ENCODE measurements around the gene IGFL4. TPM values are rescaled to one million over a fixed set of nuclear protein-coding genes. Genes with fewer than 3 reads are reported as not detected.
A peak's percentile ranks its signal among the peaks of the same experiment; 100 is the strongest.

IGFL4 gene
- total RNA-seq, 1 donor from 2014 or later = 0.84 TPM

GRCh38 chr19:45998834-45999233, 42.0 kb downstream of the IGFL4 start:
- H3K4me3 Mint-ChIP-seq (ENCODE audit: low read depth) = no peak overlapping the region
- no peak overlapping the region for H3K27ac Mint-ChIP-seq
- peaks cover 26% of the 10 kb centered on the region for H3K27me3 Mint-ChIP-seq
- peaks cover 16% of the 10 kb centered on the region for H3K4me1 Mint-ChIP-seq (ENCODE audit: low read depth)
- DNase-seq (ENCODE audit: low spot score, unreplicated experiment) = no peak
- TF ChIP-seq CTCF (IDR thresholded peaks at IDR 0.05; ENCODE audit: unreplicated experiment) = no peak
- H3K9me3 Mint-ChIP-seq (ENCODE audit: low read depth) = no peaks in the 10 kb centered on the region
- H3K36me3 Mint-ChIP-seq (ENCODE audit: insufficient read depth) = peaks cover 4% of the 10 kb centered on the region

- H3K27ac Mint-ChIP-seq = no peak overlapping the region
- peaks cover 26% of the 10 kb centered on the region for H3K27me3 Mint-ChIP-seq
- no peaks in the 10 kb centered on the region for H3K9me3 Mint-ChIP-seq (ENCODE audit: low read depth)
- TF ChIP-seq CTCF (IDR thresholded peaks at IDR 0.05; ENCODE audit: unreplicated experiment) = no peak
- H3K4me3 Mint-ChIP-seq (ENCODE audit: low read depth) = no peak overlapping the region
- peaks cover 16% of the 10 kb centered on the region for H3K4me1 Mint-ChIP-seq (ENCODE audit: low read depth)
- H3K36me3 Mint-ChIP-seq (ENCODE audit: insufficient read depth) = peaks cover 2% of the 10 kb centered on the region
- no peak for DNase-seq (ENCODE audit: low spot score, unreplicated experiment)
Measured at GRCh38 chr19:45996933-45997332, 43.9 kb downstream of the IGFL4 start.

GRCh38 chr19:45995715-45996385, 45.0 kb downstream of the IGFL4 start:
- Mint-ChIP-seq H3K27me3 (peaks cover 23% of the 10 kb centered on the region), H3K4me1 (ENCODE audit: low read depth) (peaks cover 16% of the 10 kb centered on the region), H3K36me3 (ENCODE audit: insufficient read depth) (peaks cover 1% of the 10 kb centered on the region), H3K9me3 (ENCODE audit: low read depth) (no peaks in the 10 kb centered on the region), H3K4me3 (ENCODE audit: low read depth) (no peak overlapping the region), H3K27ac (no peak overlapping the region)
- no peak for TF ChIP-seq CTCF (IDR thresholded peaks at IDR 0.05; ENCODE audit: unreplicated experiment)
- no peak for DNase-seq (ENCODE audit: low spot score, unreplicated experiment)

- H3K9me3 Mint-ChIP-seq (ENCODE audit: low read depth) = no peaks in the 10 kb centered on the region
- DNase-seq (ENCODE audit: low spot score, unreplicated experiment) = peak; percentile 94
- no peak for TF ChIP-seq CTCF (IDR thresholded peaks at IDR 0.05; ENCODE audit: unreplicated experiment)
- peak within 1 kb of the TSS; percentile 17 for H3K4me3 Mint-ChIP-seq (ENCODE audit: low read depth)
- H3K27ac Mint-ChIP-seq = no peak within 1 kb of the TSS
- peaks cover 1% of the 10 kb centered on the region for H3K36me3 Mint-ChIP-seq (ENCODE audit: insufficient read depth)
- peaks cover 22% of the 10 kb centered on the region for H3K27me3 Mint-ChIP-seq
- H3K4me1 Mint-ChIP-seq (ENCODE audit: low read depth) = peaks cover 12% of the 10 kb centered on the region
Measured at GRCh38 chr19:45994998-45995714, 45.6 kb downstream of the IGFL4 start, which contains the start of gene CCDC61. Gene CCDC61, plus strand, starts transcription at chr19:45995467. Its CDS starts 7,552 bp downstream, at chr19:46003019.

GRCh38 chr19:45994456-45994997, 46.3 kb downstream of the IGFL4 start:
- H3K27me3 Mint-ChIP-seq = peaks cover 20% of the 10 kb centered on the region
- H3K4me1 Mint-ChIP-seq (ENCODE audit: low read depth) = peaks cover 7% of the 10 kb centered on the region
- no peak for DNase-seq (ENCODE audit: low spot score, unreplicated experiment)
- TF ChIP-seq CTCF (IDR thresholded peaks at IDR 0.05; ENCODE audit: unreplicated experiment) = no peak
- H3K36me3 Mint-ChIP-seq (ENCODE audit: insufficient read depth) = peaks cover 1% of the 10 kb centered on the region
- no peak overlapping the region for H3K27ac Mint-ChIP-seq
- H3K4me3 Mint-ChIP-seq (ENCODE audit: low read depth) = peak overlapping the region; percentile 17
- H3K9me3 Mint-ChIP-seq (ENCODE audit: low read depth) = no peaks in the 10 kb centered on the region

All from progenitor cell of endocrine pancreas (in vitro differentiated cells).